ENCODE data around the gene ADCY1.

- TF ChIP-seq CTCF (IDR thresholded peaks at IDR 0.05), result no peak
- no peak for TF ChIP-seq POLR2AphosphoS5 (IDR thresholded peaks at IDR 0.05)
- TF ChIP-seq POLR2A (IDR thresholded peaks at IDR 0.05), result no peak
- TF ChIP-seq EP300 (IDR thresholded peaks at IDR 0.05), result no peak
These were observed 114.2 kb downstream of the ADCY1 start for GRCh38 chr7:45688382-45688781.
